Lung microvascular endothelial cell (primary cell): ENCODE data around the gene RNF19B. TPM values are rescaled to one million over a fixed set of nuclear protein-coding genes. Genes with fewer than 3 reads are reported as not detected.
A peak's percentile ranks its signal among the peaks of the same experiment; 100 is the strongest.
"Not testable (repeated sequence)": the region's sequence is repeated elsewhere in the genome, so short reads cannot be mapped to it uniquely, and the experiment has no call there.

Source experiments
- DNase-seq, 2 donors: peaks; one replicate each; pipeline versions ENCODE4 v3.0.0 to v3.0.0-alpha.2; 2010; ENCODE audit warnings: low read depth in 2 of 2
- total RNA-seq: library from RNA; depleted of rRNA; stranded (reverse); fragments of >200 nt; gene quantifications from 2 replicates; pipeline ENCODE4 v1.2.1, GENCODE V29; 2014

RNF19B gene
- total RNA-seq, 1 donor from 2014 or later: 8.5 TPM

DNA sequence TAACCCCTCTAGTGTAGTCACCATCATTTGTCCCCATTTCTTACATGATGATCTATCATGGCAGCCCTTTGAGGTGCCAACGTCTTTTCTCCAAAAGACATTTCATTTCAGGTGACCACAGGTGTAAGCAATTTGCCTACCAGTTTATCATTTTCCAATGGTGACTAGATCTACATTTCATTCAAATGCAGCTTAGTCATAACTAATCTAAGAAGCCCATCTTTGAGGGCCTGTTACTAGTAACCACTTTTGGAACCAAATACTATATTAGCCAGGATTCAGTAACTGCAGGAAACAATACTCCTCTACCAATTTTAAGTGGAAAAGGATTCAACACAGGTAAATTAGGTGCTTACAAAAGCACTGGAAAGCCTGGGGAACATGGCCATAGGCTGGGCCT, 32.8 kb downstream of the RNF19B start:
- no peak for DNase-seq

DNA sequence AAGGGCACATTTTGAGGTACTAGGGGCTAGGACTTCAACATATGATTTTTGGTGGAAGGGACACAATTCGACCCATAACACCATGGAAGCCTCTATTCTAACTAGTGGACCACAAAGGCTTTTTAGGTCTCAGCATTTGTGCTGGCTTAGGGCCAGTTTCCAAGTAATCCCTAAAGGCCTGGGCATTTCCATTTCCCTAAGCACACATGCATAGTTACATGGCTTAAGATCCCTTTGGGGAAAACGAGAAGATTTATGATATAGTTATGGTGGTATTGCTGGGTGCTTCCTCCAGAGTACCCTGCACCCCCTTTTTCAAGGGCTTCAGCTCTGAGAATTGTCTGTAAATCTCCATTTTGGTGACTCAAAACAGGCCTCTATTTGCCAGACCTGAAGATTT, 35.2 kb downstream of the RNF19B start:
- DNase-seq: no peak

DNA sequence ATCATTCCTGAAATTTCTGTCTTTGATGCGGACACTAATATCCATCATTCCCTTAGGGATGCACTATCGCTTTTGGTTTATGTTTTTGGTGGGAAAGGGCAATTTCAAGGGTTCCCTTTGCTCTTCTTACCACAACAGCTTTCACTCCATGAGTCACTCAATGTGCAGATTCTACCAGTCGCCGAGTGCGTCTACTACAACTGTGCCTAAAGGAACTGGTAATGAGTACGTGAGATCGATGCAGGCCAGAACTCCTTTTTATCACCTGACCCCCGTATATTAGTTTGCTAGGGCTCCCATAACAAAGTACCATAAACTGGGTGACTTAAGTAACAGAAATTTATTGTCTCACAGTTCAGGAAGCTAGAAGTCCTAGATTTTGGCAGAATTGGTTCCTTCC, 35.9 kb downstream of the RNF19B start:
- DNase-seq: no peak

DNA sequence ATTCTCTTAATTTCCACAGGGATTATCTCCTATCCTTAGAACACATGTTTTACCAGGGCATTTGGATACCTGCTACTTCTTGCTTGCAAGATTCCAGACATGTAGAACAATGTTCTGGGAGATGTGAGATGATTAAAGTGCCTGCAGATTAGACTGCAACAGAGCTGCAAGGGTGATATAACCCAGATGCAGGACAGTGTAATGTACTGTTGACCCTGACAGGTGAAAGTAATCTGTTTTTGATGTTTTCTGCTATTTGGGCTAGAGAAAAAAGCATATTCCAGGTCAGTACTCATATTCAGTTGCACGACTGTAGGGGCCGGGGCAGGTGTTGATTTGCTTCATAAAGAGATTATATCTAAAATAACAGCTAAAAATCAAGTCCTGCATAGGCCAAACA, 36.3 kb downstream of the RNF19B start:
- DNase-seq: no peak

DNA sequence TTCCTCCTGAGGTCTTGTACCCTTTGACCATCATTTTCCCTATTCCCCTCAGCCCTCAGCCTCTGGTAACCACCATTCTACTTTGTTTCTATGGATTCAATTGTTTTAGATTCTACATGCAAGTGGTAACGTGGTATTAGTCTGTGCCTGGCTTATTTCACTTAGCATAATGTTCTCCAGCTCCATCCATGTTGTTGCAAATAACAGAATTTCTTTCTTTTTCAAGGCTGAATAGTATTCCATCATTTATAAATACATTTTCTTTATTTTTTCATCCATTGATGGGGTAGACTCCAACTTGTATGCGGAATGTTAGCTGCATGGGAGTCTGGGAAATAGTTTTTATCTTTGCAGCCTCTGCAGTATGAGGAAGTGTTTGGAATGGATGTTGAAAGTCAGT, 37.2 kb downstream of the RNF19B start:
- DNase-seq: no peak

- DNase-seq: no peak
Measured at GRCh38 chr1:32926562-32926961, 38.0 kb downstream of the RNF19B start.

- peak in 1 of 2 donors; percentile 44 for DNase-seq
Measured at GRCh38 chr1:32925403-32926162, 39.0 kb downstream of the RNF19B start.

- no peak for DNase-seq
Measured at GRCh38 chr1:32924881-32925344, 39.7 kb downstream of the RNF19B start.

DNA sequence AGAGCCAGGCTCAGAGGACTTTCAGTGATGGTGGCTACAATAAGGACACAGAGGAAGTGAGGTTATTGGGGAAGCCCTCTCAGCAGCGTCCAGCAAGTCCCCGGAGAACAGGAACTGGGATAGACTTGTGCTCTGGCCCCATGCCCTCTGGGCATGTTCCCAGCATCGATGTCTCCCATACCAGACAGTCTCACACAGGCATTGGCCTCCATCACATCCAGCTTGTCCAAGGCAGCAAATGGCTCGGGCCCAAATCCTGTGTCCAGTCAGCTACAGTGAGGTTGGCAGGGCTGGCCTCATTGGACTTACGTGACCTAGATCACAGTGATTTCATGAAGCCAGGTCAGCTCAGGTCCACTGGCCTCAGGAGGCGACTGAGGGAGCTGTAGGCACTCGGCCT, 43.8 kb downstream of the RNF19B start:
- DNase-seq: no peak

DNA sequence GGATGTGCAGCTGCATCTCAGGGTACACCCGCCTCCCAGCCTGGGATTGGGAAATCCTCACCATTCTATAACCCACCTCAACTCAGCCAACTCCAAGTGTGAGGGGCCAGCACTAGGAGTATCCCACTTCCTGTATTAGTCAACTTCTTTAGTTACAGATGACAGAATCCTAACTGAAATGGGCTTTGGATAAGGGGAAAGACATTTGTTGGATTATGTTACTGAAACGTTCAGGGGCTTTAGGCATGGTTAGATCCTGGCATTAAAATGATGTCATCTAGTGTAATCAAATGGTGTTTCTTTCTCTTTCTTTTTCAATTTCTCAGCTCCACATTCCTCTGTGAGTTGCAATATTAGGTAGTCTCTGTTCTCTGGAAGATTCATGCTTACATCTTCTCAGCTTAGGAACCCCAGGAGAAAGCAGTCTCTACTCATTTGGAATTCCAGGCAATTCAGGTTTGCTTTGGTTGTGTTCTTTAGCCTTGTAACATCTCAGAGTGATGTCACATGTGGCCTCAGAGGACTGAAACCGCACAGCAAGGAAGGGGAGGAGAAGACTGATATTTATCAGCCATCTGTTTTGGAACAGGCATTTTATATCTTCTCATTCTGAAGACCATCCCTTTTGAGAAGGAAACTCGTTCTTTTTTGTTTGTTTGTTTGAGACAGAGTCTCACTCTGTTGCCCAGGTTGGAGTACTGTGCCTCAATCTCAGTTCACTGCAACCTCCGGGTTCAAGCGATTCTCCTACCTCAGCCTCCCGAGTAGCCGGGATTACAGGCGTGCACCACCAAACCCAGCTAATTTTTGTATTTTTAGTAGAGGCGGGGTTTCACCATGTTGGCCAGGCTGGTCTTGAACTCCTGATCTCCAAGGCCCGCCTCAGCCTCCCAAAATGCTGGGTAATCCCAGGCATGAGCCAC, 44.5 kb downstream of the RNF19B start:
- DNase-seq: no peak

GRCh38 chr1:32918179-32918578, 46.4 kb downstream of the RNF19B start:
- no peak for DNase-seq

DNA sequence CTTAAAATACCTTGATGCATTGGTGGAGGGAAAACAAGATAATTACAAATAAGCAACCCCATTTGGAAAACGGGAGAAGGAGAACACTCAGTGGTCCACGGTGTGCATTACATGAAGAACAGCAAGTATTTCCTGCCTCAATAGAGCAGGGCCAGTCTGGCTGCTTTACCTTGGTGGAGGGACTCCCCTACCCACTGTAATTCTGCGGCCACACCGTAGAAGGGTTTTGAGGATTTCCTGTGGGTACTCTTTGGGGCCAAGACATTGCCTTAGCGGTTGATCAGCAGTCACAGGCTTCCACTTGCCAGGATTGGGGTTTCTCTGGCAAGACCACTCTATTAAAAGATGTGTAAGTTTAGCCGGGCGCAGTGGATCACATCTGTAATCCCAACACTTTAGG, 47.1 kb downstream of the RNF19B start:
- DNase-seq: no peak

- no peak for DNase-seq
Measured at GRCh38 chr1:32915766-32916706, 48.6 kb downstream of the RNF19B start.

DNA sequence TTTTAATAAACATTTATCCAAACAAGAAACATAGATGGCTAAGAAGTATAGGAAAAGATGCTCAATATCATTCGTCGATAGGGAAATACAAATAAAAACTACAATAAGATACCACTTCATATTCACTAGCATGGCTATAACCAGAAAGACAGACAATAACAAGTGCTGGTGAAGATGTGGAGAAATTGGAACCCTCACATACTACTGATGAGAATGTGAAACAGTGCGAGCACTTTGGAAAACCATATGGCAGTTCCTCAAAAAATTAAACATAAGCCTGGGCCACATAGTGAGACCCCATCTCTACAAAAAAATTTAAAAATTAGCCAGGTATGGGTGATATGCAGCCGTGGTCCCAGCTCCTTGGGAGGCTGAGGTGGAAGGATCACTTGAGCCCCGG, 54.3 kb downstream of the RNF19B start:
- no peak for DNase-seq

DNA sequence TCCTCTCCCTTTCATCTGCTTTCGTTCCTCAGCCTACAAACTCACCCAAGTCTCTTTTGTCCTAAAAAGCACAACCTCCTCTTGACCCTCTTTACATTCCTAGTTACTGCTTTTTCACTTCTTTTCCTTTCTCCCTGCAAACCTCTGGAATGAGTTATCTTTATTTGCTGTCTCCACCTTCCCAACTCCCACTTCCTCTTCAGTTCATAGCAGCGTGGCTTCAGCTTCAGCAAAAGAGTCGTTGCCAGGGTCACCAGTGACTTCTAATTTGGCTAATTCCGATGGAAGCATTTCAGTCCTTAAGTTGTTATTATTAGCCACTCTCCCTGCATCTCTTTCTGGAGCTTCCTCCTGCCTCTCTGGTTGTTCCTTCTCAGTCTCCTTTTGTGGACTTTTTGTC, 57.2 kb downstream of the RNF19B start:
- no peak for DNase-seq

GRCh38 chr1:32906654-32907053, 58.0 kb downstream of the RNF19B start:
- no peak for DNase-seq

- not testable (repeated sequence) for DNase-seq
Measured at GRCh38 chr1:32905588-32905987, 59.0 kb downstream of the RNF19B start.

DNA sequence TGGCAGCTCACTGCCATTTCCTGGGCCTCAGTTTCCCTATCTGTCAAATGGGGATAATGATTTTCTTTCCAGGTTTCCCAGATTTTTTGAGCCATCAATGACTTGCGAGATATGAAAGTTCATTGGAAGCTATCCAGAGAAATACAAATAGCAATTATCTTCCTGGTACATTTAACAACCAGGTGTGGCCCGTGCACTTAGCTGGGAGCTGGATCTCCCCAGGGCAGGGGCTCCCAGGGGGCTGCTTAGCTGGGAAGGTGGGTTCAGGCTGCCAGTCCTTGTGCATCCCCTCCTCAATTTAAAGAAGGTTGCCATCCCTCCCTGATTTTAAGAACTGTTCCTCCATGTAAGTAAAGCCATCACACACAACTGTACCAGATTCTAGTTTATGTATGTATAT, 59.8 kb downstream of the RNF19B start:
- no peak for DNase-seq

DNA sequence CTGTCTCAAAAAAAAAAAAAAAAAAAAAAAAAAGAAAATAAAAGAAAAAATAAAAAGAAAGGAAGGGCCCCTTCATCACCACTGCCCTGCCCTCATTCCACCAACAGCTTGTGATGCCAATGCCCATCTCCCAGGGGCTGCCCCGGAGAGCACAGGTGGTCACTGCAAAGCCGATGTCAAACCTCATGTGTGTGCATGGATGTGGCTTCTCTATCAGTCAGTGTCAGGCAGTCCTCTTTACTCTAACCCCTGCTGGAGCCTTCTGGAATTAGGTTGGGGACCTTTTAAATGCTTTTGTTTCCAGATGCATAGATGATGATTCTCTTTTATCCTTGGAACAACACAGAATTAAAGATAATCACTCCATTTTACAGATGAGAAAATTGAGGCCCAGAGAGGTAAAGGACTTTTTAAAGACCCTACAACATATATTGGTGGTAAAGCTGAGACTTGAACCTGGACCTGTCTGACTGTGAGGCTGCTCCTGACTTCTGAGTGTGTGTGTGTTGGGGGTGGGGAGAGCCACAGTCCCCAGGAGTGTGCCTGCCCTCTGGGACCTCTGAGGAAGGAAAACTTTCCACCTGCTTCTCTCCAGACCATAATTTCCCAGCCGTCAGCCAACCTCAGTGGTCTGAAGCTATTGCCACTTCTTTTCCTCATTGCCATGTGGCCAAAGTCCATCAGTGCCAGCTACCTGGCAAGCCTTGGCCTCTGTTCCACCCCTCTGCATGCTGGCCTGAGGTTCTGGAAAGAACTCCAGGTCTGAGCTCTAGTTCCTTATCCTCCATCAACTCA, 60.4 kb downstream of the RNF19B start:
- no peak for DNase-seq

DNA sequence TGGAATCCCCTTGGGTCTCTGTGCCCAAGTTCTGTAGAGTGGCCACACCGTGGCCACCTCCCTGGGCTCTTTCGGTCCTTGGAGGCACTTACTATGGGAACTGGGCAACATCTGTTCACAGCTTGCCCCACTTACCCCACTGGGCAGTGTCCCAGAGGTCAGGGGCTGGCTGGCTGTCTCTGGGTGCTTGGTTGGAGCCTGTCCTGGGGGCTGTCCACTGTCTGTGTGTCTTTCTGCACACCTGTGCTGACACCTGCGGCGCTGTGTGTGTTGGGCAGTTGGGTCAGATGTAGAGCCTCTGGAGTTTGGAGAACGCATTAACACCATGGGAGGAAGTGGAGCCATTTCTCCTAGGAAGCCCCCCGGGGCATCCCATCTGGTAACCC, 62.1 kb downstream of the RNF19B start:
- DNase-seq: no peak
